DND-41 (cell line): ENCODE measurements around the gene NEU3.

Source experiments
- ATAC-seq: fragments of 200-7000 bp; cut with Tn5 transposase; 3 replicates; pipeline ENCODE4 v1.9.1; 2021; ENCODE audit warnings: low read depth; ENCODE audit not compliant: insufficient read depth
- DNase-seq: peaks from one replicate; pipeline ENCODE4 v3.0.0-alpha.2; 2020
- H2AFZ ChIP-seq: 2 replicates; pipeline ENCODE4 v1.6.0; 2012; ENCODE audit warnings: low read depth, low read length
- H3K27ac ChIP-seq: 2 replicates; pipeline ENCODE4 v1.5.1; 2012; ENCODE audit warnings: low read length, inconsistent platforms
- H3K27me3 ChIP-seq: fragments of 200-600 bp; sonication (generic); 2 replicates; pipeline ENCODE4 v1.6.0; 2012; ENCODE audit warnings: low read length, mild to moderate bottlenecking, inconsistent platforms; ENCODE audit not compliant: insufficient read depth, poor library complexity
- H3K36me3 ChIP-seq: 2 replicates; pipeline ENCODE4 v1.5.1; 2012; ENCODE audit warnings: low read length, inconsistent platforms; ENCODE audit not compliant: insufficient read depth
- H3K4me1 ChIP-seq: 2 replicates; pipeline ENCODE4 v1.5.1; 2012; ENCODE audit warnings: mild to moderate bottlenecking, low read length; ENCODE audit not compliant: insufficient read depth
- H3K4me2 ChIP-seq: 2 replicates; pipeline ENCODE4 v1.6.0; 2012; ENCODE audit warnings: mild to moderate bottlenecking, moderate library complexity, low read length, inconsistent platforms; ENCODE audit not compliant: insufficient read depth
- H3K4me3 ChIP-seq, 2 experiments: fragments of 200-600 bp in 1 of 2; shearing (Covaris generic) in 1 of 2; 2 replicates each; pipeline ENCODE4 v1.5.1; 2012 to 2016; ENCODE audit warnings: inconsistent platforms in 2 of 2, low read length in 2 of 2, mild to moderate bottlenecking in 2 of 2, low read depth in 1 of 2, moderate library complexity in 1 of 2
- H3K79me2 ChIP-seq: 2 replicates; pipeline ENCODE4 v1.6.0; 2012; ENCODE audit warnings: low read length, inconsistent platforms; ENCODE audit not compliant: insufficient read depth
- H3K9ac ChIP-seq: 2 replicates; pipeline ENCODE4 v1.6.0; 2012; ENCODE audit warnings: low read depth, mild to moderate bottlenecking, inconsistent platforms, low read length, moderate library complexity
- H3K9me3 ChIP-seq: 2 replicates; pipeline ENCODE4 v1.5.1; 2012; ENCODE audit warnings: low read length, moderate library complexity, mild to moderate bottlenecking, inconsistent platforms; ENCODE audit not compliant: insufficient read depth, severe bottlenecking
- H4K20me1 ChIP-seq: 2 replicates; pipeline ENCODE4 v1.6.0; 2012; ENCODE audit warnings: low read length; ENCODE audit not compliant: insufficient read depth
- CTCF ChIP-seq: IDR thresholded peaks from 2 replicates; pipeline ENCODE4 v1.5.1; 2012; ENCODE audit warnings: borderline replicate concordance, low read length, moderate library complexity, mild to moderate bottlenecking; ENCODE audit not compliant: poor library complexity, severe bottlenecking; ENCODE audit errors: extremely low read depth
- EZH2 ChIP-seq: IDR thresholded peaks from 3 replicates; pipeline ENCODE4 v1.6.1; 2012; ENCODE audit warnings: borderline replicate concordance, low read depth, mild to moderate bottlenecking, moderate library complexity, low read length, inconsistent platforms; ENCODE audit not compliant: severe bottlenecking

The NEU3 gene

GRCh38 chr11:75066061-75066460, 77.3 kb downstream of the NEU3 start:
- Histone ChIP-seq H3K36me3 (no peaks in the 10 kb centered on the region), H3K4me1 (no peaks in the 10 kb centered on the region), H3K27me3 (no peaks in the 10 kb centered on the region), H3K4me3 (no peak overlapping the region), H3K4me2 (no peak overlapping the region), H3K9me3 (no peaks in the 10 kb centered on the region), H2AFZ (no peak overlapping the region), H4K20me1 (no peaks in the 10 kb centered on the region), H3K79me2 (no peaks in the 10 kb centered on the region), H3K27ac (no peak overlapping the region), H3K9ac (no peak overlapping the region)
- TF ChIP-seq EZH2, result no peak
- no peak for TF ChIP-seq CTCF
- ATAC-seq, result no peak
- DNase-seq, result no peak
